Measurements from ENCODE around the gene PLD3.
A peak's percentile ranks its signal among the peaks of the same experiment; 100 is the strongest.

Gene PLD3

DNA sequence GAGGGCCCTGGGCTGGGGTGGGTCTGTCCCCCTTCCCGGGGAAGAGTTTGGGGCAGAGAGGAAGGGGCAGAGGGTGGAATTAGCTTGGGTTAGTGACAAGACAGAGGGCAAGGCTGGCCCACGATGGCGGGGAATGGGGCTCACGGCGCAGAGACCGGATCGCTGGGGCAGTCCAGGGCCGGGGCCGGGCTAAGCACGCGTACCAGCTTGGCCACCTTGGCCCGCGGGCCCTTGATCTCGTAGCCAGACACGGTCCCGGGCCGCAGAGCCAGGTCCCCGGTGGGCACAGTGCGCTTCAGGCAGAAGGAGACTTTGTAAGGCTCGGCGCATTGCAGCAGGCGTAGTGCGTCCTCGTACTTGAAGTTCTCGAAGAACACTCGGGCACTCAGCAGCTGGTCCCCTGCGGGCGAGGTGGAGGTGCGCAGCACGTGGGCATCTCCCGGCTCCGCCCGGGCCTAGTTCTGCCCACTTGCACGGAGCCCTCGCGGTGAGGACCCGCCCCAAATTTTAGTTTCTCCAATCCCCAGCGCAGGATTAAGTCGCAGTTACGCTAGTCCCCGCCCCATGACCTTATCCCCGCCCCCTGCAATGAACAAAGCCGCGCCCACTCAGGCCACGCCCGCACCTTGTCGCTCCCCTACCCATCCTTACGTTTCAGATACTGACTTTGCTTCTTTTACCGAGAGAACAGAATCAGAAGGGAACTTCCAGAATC is 50.1 kb downstream of the PLD3 start:
- H3K9me3 ChIP-seq (ENCODE audit: low read length) = no peaks in the 10 kb centered on the region
- H3K9ac ChIP-seq (ENCODE audit: low read length) = no peak overlapping the region
- no peak overlapping the region for H3K4me2 ChIP-seq (ENCODE audit: low read length)
- TF ChIP-seq, protein P1, sequence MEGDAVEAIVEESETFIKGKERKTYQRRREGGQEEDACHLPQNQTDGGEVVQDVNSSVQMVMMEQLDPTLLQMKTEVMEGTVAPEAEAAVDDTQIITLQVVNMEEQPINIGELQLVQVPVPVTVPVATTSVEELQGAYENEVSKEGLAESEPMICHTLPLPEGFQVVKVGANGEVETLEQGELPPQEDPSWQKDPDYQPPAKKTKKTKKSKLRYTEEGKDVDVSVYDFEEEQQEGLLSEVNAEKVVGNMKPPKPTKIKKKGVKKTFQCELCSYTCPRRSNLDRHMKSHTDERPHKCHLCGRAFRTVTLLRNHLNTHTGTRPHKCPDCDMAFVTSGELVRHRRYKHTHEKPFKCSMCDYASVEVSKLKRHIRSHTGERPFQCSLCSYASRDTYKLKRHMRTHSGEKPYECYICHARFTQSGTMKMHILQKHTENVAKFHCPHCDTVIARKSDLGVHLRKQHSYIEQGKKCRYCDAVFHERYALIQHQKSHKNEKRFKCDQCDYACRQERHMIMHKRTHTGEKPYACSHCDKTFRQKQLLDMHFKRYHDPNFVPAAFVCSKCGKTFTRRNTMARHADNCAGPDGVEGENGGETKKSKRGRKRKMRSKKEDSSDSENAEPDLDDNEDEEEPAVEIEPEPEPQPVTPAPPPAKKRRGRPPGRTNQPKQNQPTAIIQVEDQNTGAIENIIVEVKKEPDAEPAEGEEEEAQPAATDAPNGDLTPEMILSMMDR (IDR thresholded peaks at IDR 0.05; ENCODE audit: low read length) = no peak
- no peak for TF ChIP-seq EZH2 (IDR thresholded peaks at IDR 0.05; ENCODE audit: borderline replicate concordance, low read length)
- H3K9me2 ChIP-seq (ENCODE audit: low read depth, low read length) = no peaks in the 10 kb centered on the region
- no peak overlapping the region for H3K27ac ChIP-seq (ENCODE audit: low read depth, low read length, poor library complexity, severe bottlenecking)
- H2AFZ ChIP-seq (ENCODE audit: low read length) = no peak overlapping the region
- H3K4me3 ChIP-seq (ENCODE audit: low read depth, low read length, poor library complexity, severe bottlenecking) = no peak overlapping the region
- H3K4me1 ChIP-seq (ENCODE audit: insufficient read depth, low read length, severe bottlenecking) = peaks cover 5% of the 10 kb centered on the region
- H3K79me2 ChIP-seq (ENCODE audit: insufficient read depth, low read length) = no peaks in the 10 kb centered on the region
- H3K27me3 ChIP-seq (ENCODE audit: insufficient read depth, low read length) = peaks cover 3% of the 10 kb centered on the region
- no peaks in the 10 kb centered on the region for H4K20me1 ChIP-seq (ENCODE audit: insufficient read depth, low read length)
- no peaks in the 10 kb centered on the region for H3K36me3 ChIP-seq (ENCODE audit: insufficient read depth, low read length)
- H3F3A ChIP-seq (ENCODE audit: insufficient read depth, low read length) = no peaks in the 10 kb centered on the region

DNA sequence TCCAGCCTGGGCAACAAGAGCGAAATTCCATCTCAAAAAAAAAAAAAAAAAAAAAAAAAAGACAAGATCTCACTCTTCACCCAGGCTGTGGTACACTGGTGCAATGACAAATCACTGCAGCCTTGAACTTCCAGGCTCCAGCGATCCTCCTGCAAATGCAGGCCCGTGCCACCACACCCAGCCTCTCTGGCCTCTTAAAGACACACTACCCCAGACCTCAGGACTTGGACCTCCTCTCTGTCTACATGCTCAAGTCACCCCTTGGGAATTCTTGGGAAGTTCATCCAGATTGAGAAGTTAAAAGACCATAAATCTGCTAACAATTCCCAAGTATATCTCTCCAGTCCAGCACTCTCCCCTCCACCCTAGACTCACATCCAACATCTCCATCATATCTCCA is 52.1 kb downstream of the PLD3 start:
- TF ChIP-seq EZH2 (IDR thresholded peaks at IDR 0.05; ENCODE audit: borderline replicate concordance, low read length) = no peak
- TF ChIP-seq, protein P1 (IDR thresholded peaks at IDR 0.05; ENCODE audit: low read length) = no peak

DNA sequence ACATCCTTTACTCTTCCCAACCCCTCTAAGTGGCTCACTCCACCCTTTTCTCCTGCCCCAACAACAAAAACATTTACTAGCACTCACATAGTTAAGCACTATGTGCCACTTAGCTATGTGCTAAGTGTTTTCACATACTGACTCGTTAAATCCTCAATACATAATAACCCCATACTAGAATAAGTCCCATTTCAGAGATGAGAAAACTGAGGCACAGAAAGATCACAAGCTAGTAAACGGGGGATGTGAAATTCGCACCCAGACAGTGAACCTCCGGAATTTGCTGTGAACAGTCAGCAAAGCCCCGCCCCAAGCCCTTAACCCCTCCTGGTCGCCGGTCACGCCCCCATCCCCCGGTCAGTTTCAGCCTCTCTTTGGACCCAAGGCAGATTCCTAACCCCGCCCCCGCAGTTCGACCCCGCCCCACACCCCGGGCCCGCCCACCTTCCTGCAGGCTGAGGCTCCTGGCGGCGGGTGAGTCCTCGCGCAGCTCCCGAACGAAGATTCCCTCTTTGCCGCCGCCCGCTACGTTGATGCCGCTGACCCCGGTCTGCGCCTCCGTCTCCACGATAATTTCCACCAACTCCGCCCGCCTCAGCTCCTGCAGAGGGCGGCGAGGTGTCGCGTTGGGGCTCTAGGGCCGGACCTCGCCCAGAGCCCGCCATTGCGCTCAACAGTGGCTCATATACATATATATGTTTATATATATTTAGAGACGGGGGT is 54.9 kb downstream of the PLD3 start:
- peak overlapping the region; percentile 32 for H3K27ac ChIP-seq (ENCODE audit: low read depth, low read length, poor library complexity, severe bottlenecking)
- peak overlapping the region; percentile 61 for H3K9ac ChIP-seq (ENCODE audit: low read length)

More for the DNA sequence above, 52.1 kb downstream of the PLD3 start:
- H3K4me1 ChIP-seq (ENCODE audit: insufficient read depth, low read length, severe bottlenecking) = peaks cover 9% of the 10 kb centered on the region
- H3K27ac ChIP-seq (ENCODE audit: low read depth, low read length, poor library complexity, severe bottlenecking) = no peak overlapping the region
- H3K79me2 ChIP-seq (ENCODE audit: insufficient read depth, low read length) = no peaks in the 10 kb centered on the region
- no peaks in the 10 kb centered on the region for H3K9me2 ChIP-seq (ENCODE audit: low read depth, low read length)
- no peak overlapping the region for H3K9ac ChIP-seq (ENCODE audit: low read length)
- no peaks in the 10 kb centered on the region for H3K9me3 ChIP-seq (ENCODE audit: low read length)
- H2AFZ ChIP-seq (ENCODE audit: low read length) = no peak overlapping the region
- no peak overlapping the region for H3K4me2 ChIP-seq (ENCODE audit: low read length)
- H4K20me1 ChIP-seq (ENCODE audit: insufficient read depth, low read length) = no peaks in the 10 kb centered on the region
- H3K4me3 ChIP-seq (ENCODE audit: low read depth, low read length, poor library complexity, severe bottlenecking) = no peak overlapping the region
- H3K36me3 ChIP-seq (ENCODE audit: insufficient read depth, low read length) = no peaks in the 10 kb centered on the region
- no peaks in the 10 kb centered on the region for H3F3A ChIP-seq (ENCODE audit: insufficient read depth, low read length)
- H3K27me3 ChIP-seq (ENCODE audit: insufficient read depth, low read length) = peaks cover 3% of the 10 kb centered on the region

More for the DNA sequence above, 54.9 kb downstream of the PLD3 start:
- H3F3A ChIP-seq (ENCODE audit: insufficient read depth, low read length) = no peaks in the 10 kb centered on the region
- H3K4me3 ChIP-seq (ENCODE audit: low read depth, low read length, poor library complexity, severe bottlenecking) = peak overlapping the region; percentile 63
- no peaks in the 10 kb centered on the region for H3K9me2 ChIP-seq (ENCODE audit: low read depth, low read length)
- no peaks in the 10 kb centered on the region for H3K79me2 ChIP-seq (ENCODE audit: insufficient read depth, low read length)
- no peak for TF ChIP-seq EZH2 (IDR thresholded peaks at IDR 0.05; ENCODE audit: borderline replicate concordance, low read length)
- TF ChIP-seq, protein P1 (IDR thresholded peaks at IDR 0.05; ENCODE audit: low read length) = no peak
- peaks cover 19% of the 10 kb centered on the region for H3K4me1 ChIP-seq (ENCODE audit: insufficient read depth, low read length, severe bottlenecking)
- no peaks in the 10 kb centered on the region for H3K9me3 ChIP-seq (ENCODE audit: low read length)
- no peaks in the 10 kb centered on the region for H4K20me1 ChIP-seq (ENCODE audit: insufficient read depth, low read length)
- H3K4me2 ChIP-seq (ENCODE audit: low read length) = peak overlapping the region; percentile 93
- no peaks in the 10 kb centered on the region for H3K36me3 ChIP-seq (ENCODE audit: insufficient read depth, low read length)
- H2AFZ ChIP-seq (ENCODE audit: low read length) = peak overlapping the region; percentile 96; the same call in 1 of the 2 replicates
- no peaks in the 10 kb centered on the region for H3K27me3 ChIP-seq (ENCODE audit: insufficient read depth, low read length)
